SK-N-MC (cell line): Measurements from ENCODE around the gene SLC25A44.
"Not testable (repeated sequence)": the region's sequence is repeated elsewhere in the genome, so short reads cannot be mapped to it uniquely, and the experiment has no call there.

Source experiments
- EZH2 ChIP-seq: fragments of 200-600 bp; sonication (generic); IDR thresholded peaks from one replicate; pipeline ENCODE4 v1.6.1; 2017; ENCODE audit warnings: antibody characterized with exemption
- FOXP2 ChIP-seq: optimal IDR thresholded peaks from 2 replicates; pipeline ENCODE3; 2011; ENCODE audit warnings: mild to moderate bottlenecking, moderate library complexity; ENCODE audit not compliant: insufficient read depth; ENCODE audit errors: extremely low read length, control extremely low read depth
- POLR2AphosphoS5 ChIP-seq: IDR thresholded peaks from 2 replicates; pipeline ENCODE4 v1.6.1; 2012; ENCODE audit warnings: mild to moderate bottlenecking, low read depth, low read length, borderline replicate concordance

DNA sequence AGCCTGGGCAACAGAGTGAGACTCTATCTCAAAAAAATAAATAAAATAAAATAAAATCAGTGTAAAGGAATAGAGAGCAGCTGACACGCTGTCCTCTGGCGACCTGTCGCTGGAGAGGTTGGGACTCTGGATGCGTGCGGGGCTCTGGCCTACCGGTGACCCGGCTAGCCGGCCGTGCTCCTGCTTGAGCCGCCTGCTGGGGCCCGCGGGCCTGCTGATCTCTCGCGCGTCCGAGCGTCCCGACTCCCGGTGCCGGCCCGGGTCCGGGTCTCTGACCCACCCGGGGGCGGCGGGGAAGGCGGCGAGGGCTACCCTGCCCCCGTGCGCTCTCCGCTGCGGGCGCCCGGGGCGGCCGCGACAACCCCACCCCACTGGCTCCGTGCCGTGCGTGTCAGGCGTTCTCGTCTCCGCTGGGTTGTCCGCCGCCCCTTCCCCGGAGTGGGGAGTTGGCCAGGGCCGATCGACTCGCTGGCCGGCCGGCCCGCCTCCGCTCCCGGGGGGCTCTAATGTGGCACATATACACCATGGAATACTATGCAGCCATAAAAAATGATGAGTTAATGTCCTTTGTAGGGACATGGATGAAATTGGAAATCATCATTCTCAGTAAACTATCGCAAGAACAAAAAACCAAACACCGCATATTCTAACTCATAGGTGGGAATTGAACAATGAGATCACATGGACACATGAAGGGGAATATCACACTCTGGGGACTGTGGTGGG, 22.6 kb downstream of the SLC25A44 start:
- not testable (repeated sequence) for TF ChIP-seq EZH2, POLR2AphosphoS5, FOXP2
